PC-3 (cell line): Measurements from ENCODE around the gene ZDHHC24.

Source experiments
- CTCF ChIP-seq: fragments of 300-600 bp; sonication (generic); conservative IDR thresholded peaks from 2 replicates; pipeline ENCODE4 v1.5.1; 2017; ENCODE audit warnings: antibody characterized with exemption, low read depth, mild to moderate bottlenecking, low read length
- EZH2 ChIP-seq: fragments of 300-600 bp; sonication (generic); IDR thresholded peaks from one replicate; pipeline ENCODE4 v1.6.1; 2017; ENCODE audit warnings: antibody characterized with exemption, mild to moderate bottlenecking, low read length; ENCODE audit not compliant: unreplicated experiment

GRCh38 chr11:66541892-66542291 is 4.0 kb downstream of the ZDHHC24 start:
- TF ChIP-seq CTCF (no peak), EZH2 (no peak)
